GM21528 (cell line): ENCODE data around the gene SCNM1.

ENCODE experiments used
- ATAC-seq: cut with Tn5 transposase; IDR thresholded peaks from one replicate; pipeline ENCODE4 v1.9.1; 2021; ENCODE audit warnings: mild to moderate bottlenecking, moderate library complexity; ENCODE audit not compliant: unreplicated experiment, low FRiP score

SCNM1 gene

GRCh38 chr1:151165738-151166504 lies at the start of gene SCNM1, which contains the start of gene LYSMD1:
TSS of gene SCNM1 (plus strand) at chr1:151166144. CDS start at chr1:151166153, 9 bp downstream.
TSS of gene LYSMD1 (minus strand) at chr1:151165902. CDS start at chr1:151165258, 644 bp downstream.
- peak; percentile 76 for ATAC-seq

- no peak for ATAC-seq
Measured at GRCh38 chr1:151124763-151125403, 41.1 kb upstream of the SCNM1 start.

- ATAC-seq = no peak
Measured at GRCh38 chr1:151128800-151129199, 37.1 kb upstream of the SCNM1 start.

- peak; percentile 74 for ATAC-seq
Measured at GRCh38 chr1:151130987-151131586, 34.9 kb upstream of the SCNM1 start.

GRCh38 chr1:151131701-151132334 lies 34.1 kb upstream of the SCNM1 start:
- ATAC-seq = no peak

- no peak for ATAC-seq
Measured at GRCh38 chr1:151132335-151133017, 33.5 kb upstream of the SCNM1 start.

- ATAC-seq = no peak
Measured at GRCh38 chr1:151133018-151133806, 32.7 kb upstream of the SCNM1 start.

- ATAC-seq = no peak
Measured at GRCh38 chr1:151134396-151134795, 31.5 kb upstream of the SCNM1 start.

GRCh38 chr1:151134991-151135390 lies 31.0 kb upstream of the SCNM1 start:
- ATAC-seq = no peak

- no peak for ATAC-seq
Measured at GRCh38 chr1:151135433-151136385, 30.2 kb upstream of the SCNM1 start.

GRCh38 chr1:151137789-151138188 lies 28.2 kb upstream of the SCNM1 start:
- no peak for ATAC-seq

GRCh38 chr1:151142411-151143056 lies 23.4 kb upstream of the SCNM1 start:
- ATAC-seq = no peak

- no peak for ATAC-seq
Measured at GRCh38 chr1:151143057-151143435, 22.9 kb upstream of the SCNM1 start.

GRCh38 chr1:151143986-151144385 lies 22.0 kb upstream of the SCNM1 start:
- ATAC-seq = no peak

GRCh38 chr1:151144474-151145303 lies 21.3 kb upstream of the SCNM1 start:
- no peak for ATAC-seq

- no peak for ATAC-seq
Measured at GRCh38 chr1:151145304-151146071, 20.5 kb upstream of the SCNM1 start.

- no peak for ATAC-seq
Measured at GRCh38 chr1:151146072-151146411, 19.9 kb upstream of the SCNM1 start.
